Fibroblast of gingiva (primary cell): ENCODE measurements around the gene NCMAP.

ENCODE experiments used
- DNase-seq: peaks from one replicate; pipeline ENCODE4 v3.0.0-alpha.2; 2011; ENCODE audit warnings: low read depth

NCMAP gene

DNA sequence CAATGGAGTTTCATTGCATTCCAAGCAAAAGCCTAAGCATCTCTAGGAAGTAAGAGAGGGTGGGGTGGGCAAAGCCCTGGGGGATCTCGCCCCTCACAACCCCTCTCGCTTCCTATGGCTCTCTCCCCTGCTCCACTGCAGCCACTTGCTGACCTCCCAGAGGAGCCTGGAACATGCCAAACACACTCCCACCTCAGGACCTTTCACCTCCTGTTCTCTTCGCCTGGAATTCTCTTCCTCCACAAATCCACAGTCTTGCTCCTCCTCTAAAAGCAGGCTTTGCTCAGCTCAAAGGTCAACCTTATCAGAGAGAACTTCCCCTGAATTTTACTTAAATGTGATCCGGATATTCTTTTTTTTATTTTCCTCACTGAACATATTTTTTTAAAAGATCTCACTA lies 66.3 kb downstream of the NCMAP start:
- DNase-seq: no peak

DNA sequence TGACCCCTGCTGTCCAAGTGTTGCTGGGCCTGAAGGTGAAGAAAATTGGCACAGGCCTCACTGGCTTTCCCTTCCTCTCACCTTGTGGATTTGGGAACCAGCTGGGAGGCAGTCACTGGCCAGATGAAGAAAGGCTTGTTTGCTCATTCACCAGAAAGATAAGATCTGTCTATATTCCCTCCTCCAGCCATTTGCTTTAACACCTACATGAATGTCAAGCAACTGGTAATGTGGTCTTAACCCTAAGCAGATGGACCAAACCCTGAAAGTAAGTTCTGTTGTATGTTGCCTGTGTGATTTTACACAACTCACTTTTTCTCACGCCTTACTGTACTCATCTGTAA lies 76.9 kb downstream of the NCMAP start:
- no peak for DNase-seq

DNA sequence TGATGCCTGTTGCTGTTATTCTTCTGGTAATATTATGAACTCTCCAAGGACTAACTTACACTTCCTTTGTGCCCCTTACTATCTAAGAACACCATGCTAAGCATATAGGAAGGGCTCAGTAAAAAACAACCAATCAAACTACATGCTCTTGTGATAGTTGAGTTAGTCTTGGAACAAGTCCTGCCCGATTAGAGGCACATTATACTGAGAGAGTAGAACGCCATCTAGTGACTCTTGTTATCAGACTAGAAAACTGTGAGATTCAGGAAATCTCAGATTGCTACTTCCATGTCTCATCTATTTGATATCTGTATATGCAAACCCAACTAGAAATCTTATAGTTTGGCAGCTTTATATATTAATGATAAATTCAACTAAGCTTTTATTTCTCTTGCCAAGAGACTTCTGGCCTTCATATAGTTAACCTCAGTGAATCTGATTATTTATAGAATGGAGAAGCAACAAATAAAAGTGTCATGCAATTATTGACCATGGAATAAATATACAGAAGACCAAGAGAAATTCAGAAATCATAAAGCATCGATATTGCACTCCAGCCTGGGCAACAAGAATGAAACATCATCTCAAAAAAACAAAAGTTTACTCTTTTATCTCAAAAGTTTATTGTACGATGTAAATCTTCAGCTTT lies 79.4 kb downstream of the NCMAP start:
- peak; percentile 64 for DNase-seq

DNA sequence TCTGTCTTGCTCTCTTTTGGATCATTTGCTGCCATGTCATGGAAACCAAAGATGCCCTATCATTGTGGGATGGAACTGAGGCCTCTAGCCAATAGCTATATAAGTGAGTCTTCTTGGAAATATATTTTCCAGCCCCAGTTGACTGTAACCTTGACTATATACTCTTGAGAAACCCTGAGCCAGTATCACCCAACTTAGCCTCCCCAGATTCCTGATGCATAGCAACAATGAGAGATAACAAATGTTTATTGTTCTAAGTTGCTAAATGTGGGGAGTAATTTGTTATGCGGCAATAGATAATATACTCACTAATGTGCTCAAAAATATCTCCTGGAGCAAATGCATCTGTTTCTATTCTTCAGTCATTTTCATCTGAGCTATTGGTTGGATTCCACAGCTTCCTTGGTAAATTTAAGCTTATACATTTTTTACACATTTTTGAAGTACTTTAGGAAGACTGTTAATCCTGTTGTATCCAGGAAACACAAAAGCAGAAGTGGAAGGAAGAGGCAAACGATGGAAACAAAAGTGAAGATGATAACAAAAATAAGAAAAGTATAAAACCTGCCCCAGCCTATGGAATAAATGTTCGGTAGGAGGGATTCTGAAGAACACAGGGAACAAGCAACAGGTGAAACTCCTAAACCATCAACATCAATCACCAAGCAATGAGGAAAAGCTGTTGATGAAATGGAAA lies 80.9 kb downstream of the NCMAP start:
- no peak for DNase-seq

DNA sequence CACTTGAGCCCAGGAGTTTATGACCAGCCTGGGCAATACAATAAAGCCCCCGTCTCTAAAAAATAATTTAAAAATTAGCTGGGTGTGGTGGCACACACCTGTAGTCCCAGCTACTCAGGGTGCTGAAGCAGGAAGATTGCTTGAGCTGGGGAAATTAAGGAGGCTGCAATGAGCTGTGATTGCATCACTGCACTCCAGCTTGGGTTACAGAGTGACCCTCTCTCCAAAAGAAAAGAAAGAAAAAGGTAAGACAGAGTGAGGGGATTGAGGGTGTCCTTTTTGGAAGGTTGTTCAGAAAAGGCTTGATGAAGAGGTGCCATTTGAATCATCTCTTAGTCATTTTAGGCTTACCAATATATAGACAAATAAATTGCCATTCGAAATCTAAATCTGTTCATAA lies 83.2 kb downstream of the NCMAP start:
- no peak for DNase-seq

DNA sequence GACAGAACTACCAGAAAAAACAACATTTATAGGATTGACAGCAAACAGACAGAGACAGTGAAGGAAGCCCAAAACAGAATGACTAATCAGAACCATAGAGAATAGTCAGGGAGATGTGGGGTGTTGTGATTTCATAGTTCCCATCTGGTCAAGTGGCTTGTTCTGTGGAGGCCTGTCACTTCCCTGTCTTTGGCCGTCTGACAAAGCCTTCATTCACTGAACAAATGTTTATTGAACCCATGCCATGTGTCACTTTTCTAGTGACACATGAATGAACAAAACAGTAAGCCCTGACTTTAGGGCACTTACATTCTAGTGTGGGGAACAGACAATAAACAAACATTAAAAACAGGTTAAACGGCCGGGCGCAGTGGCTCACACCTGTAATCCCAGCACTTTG lies 84.0 kb downstream of the NCMAP start:
- DNase-seq: no peak

DNA sequence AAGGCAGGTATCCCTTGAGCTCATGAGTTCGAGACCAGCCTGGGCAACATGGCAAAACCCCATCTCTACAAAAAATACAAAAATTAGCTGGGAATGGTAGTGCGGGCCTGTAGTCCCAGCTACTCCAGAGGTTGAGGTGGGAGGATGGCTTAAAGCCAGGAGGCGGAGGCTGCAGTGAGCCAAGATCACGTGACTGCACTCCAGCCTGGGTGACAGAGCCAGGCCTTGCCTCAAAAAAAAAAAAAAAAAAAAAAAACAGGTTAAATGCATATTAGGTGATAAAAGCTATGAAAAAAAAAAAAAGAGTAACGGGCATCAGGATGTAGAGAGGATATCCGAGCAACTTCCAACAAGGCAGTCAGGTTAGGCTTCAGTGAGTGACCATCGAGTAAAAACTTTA lies 84.4 kb downstream of the NCMAP start:
- no peak for DNase-seq

DNA sequence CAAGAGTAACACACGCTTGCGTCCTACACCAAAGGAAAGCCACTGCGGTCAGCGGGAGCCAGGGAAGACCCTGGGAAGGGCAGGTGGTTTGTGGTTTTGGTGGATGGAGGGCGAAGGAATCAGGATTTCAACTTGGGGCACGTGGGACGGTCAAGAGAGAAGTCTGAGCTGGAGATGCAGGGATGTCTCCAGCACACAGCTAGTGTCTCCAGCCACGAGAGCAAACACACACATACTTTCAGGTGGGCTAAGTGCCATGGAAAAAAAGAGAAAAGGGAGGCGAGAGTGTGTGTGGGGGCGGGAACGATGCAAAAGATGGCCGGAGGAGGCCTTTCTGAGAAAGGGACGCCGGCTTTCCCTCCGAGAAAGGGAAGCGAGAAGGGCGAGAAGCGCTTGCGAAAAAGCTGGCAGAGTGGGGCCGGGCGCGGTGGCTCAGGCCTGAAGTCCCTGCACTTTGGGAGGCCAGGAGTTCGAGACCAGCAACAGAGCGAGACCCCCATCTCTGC lies 85.8 kb downstream of the NCMAP start:
- DNase-seq: peak; percentile 37

DNA sequence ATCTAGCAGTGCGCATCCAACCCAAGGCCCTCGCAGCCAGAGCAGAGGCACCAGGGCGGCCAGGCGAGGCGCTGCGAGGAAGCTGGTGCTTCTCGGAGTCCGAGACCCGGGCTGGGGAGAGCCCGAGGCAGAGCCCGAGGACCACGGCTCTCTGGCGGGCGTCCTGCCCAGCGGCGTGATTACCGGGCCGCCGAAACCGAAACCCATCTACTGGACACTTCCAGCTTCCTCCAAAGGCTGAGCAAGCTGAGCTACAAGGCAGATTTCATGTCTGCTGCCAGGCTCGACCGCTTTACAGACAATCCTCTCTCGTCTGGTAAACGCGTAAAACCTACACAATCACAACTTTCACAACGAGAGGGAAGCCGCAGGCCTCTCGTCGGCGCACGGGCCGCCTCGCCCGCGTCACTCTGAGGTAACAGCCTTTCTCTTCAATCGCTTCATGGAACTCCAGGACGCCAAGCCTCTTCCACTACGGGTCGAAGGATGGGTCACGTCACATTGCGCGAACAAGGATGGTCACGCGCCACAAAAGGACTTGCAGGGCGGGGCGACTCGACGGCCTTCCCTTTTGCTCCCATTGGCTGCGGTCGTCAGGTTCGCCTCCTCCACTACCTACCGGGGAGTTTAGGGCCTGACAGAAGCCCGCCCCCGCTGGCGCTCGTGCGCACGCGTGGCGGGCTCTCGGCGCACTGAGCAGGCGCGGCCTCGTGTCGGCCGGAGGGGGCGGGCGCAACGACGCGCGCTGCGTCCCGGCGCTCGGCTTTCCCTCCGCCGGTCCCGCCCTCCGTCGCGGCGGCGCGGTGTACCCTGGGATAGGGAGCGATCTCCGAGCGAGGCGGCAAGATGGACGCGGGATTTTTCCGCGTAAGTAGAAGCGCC lies 86.8 kb downstream of the NCMAP start, which contains the start of gene SRRM1:
Gene SRRM1 (plus strand): TSS at position 822 of the 882 bp plus-strand sequence. CDS start 25 bp downstream, at position 847.
- DNase-seq: peak; percentile 100

DNA sequence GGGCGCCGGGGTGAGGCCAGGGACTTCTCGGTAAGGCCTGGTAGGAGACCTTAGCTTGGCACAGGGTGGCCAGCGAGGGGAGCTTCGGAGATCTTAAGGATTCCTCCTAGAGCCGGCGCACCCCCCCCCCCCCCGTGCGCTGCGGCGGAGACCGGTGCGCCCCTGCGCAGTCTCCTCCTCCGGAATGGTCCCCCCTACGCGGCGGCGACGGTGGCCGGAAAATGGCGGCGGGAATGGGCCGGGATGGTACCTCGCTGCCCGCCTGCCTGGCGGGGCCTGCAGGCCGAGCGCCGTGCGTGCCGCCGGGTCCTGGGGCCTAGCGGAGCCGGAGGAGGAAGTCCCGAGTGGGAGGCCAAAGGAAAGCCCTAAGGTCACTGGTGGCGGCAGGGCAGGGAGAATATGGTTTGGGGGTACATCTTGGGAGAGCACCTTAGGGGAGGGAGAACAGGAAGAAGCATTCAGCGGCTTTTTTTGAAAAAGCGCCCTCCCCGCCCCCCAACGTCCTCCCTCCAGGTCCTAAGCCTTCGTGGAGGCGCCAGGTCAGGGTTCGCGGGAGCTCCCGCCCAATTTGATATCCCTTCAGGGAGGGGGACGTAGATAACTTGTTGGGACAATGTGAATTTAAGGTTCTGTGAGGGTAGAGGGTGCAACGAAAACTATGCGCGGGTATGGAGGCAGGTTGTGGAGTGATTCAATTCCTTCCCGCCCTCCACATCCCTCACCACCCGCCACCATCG lies 87.6 kb downstream of the NCMAP start:
- DNase-seq: no peak

DNA sequence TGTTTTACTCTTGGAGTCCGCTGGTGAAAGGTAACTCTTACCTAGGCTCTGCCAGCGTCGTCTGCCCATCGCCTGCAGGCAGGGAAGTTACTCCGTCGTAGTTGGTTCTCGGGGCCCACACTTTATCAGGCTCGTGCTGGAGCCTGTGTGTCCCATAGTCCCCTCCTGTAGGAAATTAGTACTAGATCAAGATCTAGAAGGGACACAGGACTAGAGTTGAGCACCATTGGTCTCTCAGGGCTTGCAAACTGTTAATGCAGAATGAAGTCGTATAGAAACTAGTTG lies 88.2 kb downstream of the NCMAP start:
- DNase-seq: no peak

DNA sequence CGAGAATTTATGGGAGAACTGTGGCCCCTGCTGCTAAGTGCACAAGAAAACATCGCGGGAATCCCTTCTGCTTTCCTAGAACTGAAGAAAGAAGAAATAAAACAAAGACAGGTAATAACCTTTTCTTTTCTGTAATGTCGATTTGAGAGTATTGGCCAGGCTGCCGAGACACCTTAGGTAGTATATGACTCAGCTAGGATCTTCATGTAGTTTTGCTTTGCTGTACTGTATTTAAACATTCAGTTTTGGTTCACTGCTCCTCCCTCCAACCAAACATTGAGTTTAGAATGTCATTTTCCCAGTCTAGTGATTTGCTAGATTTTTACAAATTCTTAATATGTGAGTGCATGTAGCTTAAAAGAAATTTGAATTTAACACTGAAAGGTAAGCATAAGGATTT lies 93.0 kb downstream of the NCMAP start:
- DNase-seq: no peak

DNA sequence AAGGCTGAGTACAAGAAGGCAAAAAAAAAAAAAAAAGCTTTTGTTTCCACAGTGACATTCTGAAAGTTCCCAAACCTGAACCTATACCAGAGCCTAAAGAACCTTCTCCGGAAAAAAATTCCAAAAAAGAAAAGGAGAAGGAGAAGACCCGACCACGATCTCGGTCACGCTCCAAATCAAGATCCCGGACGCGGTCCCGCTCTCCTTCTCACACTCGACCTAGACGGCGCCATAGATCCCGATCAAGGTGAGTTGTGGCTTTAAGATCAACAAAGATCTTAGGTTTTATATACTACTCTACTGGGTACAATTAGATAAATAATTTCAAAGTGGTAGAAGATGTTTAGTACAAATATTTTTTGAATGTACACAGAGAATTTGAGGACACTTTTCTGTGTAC lies 96.5 kb downstream of the NCMAP start:
- DNase-seq: no peak

DNA sequence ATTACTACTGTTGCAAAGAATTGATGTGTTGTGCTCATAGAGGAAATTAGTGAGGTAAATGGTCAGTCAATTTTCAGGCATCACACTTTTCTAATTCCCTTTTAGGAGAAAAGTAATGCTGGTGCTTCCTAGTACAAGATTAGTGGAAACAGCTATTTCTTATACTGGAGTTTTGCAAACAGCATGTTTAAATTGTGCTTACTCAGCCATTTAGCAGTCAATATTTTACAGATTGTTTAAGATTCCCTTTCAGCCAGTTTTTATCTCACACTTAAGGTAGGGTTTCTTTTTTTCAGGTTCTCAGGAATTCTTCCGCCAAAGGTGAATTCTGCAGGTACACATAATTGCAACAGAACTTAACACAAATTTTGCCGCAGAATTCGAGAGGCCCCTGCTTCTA lies 98.1 kb downstream of the NCMAP start:
- no peak for DNase-seq

DNA sequence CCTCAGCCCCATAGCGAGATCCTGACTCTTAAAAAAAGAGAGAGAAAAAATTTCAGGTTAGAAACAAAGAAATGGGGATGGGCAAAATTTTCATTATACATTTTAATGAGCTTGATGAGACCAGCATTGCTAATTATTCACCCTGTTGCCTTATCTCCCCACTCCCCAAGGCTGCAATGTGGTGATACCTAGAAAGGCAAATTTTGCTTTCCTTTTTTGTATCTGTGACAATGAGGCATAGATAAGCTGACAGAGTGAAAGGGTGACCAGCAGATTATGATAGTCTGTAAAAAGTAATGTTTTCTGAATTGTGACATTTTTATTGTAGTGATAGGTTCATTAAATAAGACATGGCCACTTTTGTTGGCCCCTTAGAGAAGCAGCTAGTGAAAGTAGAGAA lies 100.2 kb downstream of the NCMAP start:
- no peak for DNase-seq

DNA sequence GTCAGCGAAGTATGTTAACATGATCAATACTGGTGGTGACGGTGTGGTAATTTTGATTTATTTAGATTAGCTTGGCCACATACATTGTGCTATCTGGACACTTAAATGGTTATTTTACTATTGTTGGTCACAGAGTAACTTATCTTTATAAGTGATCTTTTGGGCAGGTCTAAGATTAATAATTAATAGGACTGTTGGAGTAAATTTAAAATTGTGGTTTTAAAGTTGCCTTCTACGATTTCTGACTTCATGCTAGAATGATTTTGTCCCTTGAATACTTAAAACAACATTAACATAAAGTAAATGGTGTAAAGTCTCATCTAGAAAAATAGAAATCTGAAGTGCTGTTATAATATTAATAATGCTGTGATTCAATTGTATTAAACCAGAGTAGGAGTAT lies 101.9 kb downstream of the NCMAP start:
- DNase-seq: no peak
